ENCODE results near the gene SYNE1. TPM values are rescaled to one million over a fixed set of nuclear protein-coding genes. Genes with fewer than 3 reads are reported as not detected.
"Not testable (repeated sequence)": the region's sequence is repeated elsewhere in the genome, so short reads cannot be mapped to it uniquely, and the experiment has no call there.

SYNE1 gene
- total RNA-seq, 1 donor: 95.3 TPM

GRCh38 chr6:152160346-152160745 lies 476.8 kb downstream of the SYNE1 start:
- DNase-seq (ENCODE audit: low read depth in 2 of 3, low spot score in 2 of 3): no peak

GRCh38 chr6:152155792-152156191 lies 481.4 kb downstream of the SYNE1 start:
- no peak for DNase-seq (ENCODE audit: low read depth in 2 of 3, low spot score in 2 of 3)

DNA sequence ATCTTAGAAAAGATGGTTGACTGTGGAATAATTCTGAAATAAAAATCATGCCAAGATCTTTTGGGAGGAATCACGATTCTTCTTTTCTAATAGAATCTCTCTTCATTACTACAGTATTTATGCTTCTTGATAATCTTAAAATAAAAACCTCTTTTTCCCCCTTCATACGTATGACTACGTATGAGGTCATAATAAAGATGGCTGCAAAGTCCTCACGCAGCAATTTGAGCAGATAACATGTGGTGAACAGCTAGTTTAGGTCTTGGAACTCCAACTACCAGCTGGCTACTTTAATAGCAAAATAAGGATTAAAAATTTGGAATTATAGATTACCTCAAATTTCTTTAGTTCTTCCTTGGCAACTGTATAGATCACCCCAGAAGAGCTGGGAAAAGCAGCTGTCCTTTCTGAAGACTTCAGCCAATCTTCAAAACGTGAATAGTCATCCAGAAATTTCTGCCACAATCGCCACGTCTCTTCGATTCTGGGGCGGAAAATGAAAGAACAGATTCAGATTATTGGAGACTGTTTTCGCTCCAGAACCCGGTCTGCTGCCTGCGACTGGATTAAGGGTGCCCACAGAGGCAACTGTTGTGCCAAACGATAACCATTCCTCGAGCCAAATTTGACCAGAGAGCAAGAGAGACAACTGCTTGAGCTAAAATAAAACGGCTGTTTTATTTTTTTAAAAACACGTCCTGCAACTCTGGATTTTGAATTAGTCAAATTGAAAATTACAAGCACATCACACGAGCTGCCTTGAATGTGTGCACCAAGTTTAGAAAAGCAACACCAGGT lies 482.4 kb downstream of the SYNE1 start:
- no peak for DNase-seq (ENCODE audit: low read depth in 2 of 3, low spot score in 2 of 3)

DNA sequence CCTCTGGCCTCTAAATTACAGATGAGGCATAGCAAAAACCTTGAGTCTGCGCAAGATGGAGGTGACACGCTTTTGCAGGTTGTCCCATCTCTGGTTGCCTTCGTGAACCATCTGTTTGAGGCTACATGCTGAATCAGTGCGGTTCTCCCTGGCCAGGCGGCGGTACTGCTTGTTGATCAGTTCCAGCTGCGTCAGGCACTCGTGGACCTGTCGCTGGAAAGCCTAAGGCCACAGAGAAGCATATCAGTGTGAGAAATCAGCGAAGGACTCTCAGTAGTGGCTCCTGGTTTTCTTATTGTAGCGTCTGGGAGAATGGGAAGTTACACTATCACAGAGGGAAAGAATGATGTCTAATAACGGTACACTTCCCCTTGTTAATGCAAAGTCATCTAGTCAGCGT lies 485.2 kb downstream of the SYNE1 start:
- DNase-seq (ENCODE audit: low read depth in 2 of 3, low spot score in 2 of 3): peak in 2 of 3 donors; percentile 49 to 67

DNA sequence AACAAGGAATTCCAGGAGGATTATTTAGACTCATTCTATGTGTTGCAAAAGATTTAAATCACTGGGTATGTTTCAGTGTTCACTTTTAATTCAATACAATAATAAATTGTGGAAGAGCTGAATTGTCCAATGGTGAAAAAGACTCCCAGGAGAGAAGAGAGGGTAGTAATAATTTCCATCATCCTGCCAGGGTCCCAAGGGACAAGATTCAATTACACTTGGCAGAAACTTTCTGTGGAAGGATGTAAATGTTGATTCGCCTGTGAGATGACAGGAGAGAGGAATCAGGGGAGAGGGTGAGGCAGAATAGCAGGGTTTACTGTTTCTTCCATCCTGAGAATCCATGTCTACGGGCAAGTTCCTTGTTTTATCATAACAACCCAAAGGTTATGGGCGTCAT lies 487.0 kb downstream of the SYNE1 start:
- no peak for DNase-seq (ENCODE audit: low read depth in 2 of 3, low spot score in 2 of 3)

- no peak for DNase-seq (ENCODE audit: low read depth in 2 of 3, low spot score in 2 of 3)
These were observed 488.8 kb downstream of the SYNE1 start for GRCh38 chr6:152148412-152148811.

DNA sequence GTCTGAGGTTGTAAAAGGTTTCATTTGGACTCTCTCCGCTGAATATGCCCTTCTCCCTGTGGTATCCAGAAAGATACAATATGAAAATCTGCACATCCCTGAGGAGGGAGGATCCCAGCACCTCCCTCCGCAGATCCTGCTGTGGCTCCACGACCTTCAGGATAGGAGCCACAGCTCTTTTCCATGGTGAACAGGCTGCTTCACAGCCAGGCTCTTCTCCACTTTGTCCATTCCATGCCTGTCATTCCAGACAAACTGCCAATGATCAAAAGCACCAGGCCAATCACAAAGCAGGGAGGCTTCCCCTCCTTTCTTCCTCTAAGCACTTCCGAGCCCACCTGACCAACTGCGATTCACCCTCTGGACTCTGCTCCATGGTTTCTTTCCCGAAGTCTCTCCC lies 489.9 kb downstream of the SYNE1 start:
- DNase-seq (ENCODE audit: low read depth in 2 of 3, low spot score in 2 of 3): no peak

DNA sequence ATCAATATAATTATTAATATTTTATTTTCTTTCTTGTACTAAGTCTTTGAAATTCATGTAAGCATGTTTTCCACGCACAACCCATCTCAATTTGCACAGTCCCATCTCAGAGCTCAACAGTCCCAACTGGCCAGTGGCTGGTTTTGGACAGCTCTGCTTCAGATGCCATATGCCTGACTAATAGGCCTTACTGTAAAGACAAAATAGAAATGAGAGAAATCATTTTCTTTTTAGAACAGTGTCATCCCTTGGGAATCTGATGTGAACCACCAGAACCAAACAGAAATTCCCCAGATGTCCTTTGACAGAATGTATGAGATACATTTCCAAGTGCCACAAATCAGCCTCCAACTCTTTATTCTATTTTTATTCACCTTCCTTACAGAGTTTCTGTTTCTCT lies 490.8 kb downstream of the SYNE1 start:
- DNase-seq (ENCODE audit: low read depth in 2 of 3, low spot score in 2 of 3): no peak

DNA sequence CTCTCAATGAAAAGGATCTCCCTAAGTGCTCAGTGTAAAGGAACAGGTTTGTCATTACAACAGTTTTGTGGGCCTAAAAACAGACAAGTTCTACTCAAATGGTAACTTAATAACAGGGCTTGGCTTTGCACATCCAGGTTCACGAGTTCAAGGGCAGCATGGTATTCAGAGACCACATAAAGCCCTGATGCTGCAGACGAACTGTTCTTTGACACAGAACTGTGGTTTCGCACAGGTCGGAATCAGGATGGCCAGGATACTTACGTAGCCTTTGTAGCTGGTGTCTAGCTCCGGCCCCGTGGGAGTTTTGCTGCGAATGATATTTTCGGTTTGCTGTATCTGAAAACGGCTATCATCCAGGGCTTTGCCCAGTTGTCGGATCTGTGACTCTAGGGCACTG lies 493.8 kb downstream of the SYNE1 start:
- no peak for DNase-seq (ENCODE audit: low read depth in 2 of 3, low spot score in 2 of 3)

DNA sequence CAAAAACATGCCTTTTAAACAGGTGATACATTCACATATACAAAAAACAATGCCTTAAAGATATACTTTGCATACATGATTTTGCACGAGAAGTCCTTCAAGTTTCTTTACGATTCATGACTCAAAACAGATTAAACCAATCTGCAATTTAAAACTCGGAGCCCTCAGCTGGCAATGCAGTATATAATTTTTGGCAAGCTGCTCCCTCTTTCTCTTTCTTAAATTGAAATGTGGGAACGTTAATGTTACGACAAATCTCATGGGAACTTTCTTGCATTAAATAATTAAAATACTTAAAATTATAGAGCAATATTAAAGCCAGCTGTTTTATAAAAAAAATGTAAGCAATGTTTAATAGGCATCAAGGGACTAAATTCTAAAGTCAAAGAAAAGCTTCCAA lies 495.1 kb downstream of the SYNE1 start:
- no peak for DNase-seq (ENCODE audit: low read depth in 2 of 3, low spot score in 2 of 3)

DNA sequence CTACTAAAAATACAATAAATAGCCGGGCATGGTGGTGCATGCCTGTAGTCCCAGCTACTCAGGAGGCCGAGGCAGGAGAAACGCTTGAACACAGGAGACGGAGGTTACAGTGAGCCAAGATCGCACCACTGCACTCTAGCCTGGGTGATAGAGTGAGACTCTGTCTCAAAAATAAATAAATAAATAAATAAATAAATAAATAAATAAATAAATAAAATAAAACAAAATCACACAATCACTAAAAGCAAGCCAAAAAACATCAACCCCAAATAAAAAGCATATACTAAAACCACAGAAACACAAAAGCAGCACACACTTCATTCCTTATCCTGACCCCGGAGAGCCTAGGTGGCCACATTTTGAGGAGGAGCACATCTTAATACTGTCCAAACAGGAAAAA lies 498.8 kb downstream of the SYNE1 start:
- DNase-seq (ENCODE audit: low read depth in 2 of 3, low spot score in 2 of 3): not testable (repeated sequence)

GRCh38 chr6:152136449-152136825 lies 500.7 kb downstream of the SYNE1 start:
- DNase-seq (ENCODE audit: low read depth in 2 of 3, low spot score in 2 of 3): no peak

DNA sequence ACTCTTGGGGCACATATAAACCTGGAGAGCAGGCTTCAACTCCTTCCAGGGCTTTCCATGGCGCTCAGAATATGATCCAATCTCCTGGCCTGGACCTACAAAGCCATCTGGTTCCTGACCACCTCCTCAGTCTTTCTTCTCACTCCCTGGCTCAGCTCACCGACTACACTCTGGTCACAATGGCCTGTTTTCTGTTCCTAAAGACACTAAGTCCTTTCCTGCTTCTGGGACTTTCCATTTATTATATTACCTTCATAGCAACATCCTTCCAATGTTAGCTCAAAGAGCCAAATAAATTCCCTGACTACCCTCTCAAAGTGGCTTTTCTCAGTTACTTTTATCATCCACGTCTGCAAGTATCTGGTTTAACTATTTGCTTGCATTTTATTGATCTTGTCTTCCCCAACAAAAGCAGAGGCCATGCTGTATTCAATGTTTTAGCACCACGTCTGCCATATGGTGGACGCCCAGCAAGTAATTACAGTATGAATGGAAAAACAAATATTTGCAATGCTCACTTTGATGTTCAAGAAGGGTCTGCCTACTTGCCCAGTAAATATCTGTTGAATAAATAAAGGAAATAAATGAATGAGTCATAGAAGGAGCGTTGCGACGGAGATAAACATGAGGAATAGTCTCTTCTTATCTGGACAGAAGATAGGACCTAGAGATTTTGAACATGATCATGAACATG lies 501.3 kb downstream of the SYNE1 start:
- no peak for DNase-seq (ENCODE audit: low read depth in 2 of 3, low spot score in 2 of 3)

DNA sequence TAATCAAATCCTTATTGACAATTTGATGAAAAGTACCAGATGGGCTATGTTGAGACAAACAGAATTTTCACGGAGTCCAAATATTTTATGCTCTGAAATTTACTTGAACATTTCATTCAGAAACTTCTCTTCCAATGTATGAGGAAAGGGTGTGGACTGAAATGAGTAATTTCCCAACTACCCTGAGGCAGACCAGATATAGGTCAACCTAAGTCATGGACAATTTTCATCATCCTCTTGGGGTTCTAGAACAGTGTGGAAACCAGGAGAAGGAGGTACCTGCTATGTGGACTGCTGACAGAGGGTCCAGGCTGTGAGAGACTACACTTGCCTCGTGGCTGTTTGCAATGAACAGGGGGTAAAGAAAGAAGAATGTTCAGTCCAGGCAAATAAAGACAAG lies 506.7 kb downstream of the SYNE1 start:
- DNase-seq (ENCODE audit: low read depth in 2 of 3, low spot score in 2 of 3): no peak

GRCh38 chr6:152129691-152130151 lies 507.4 kb downstream of the SYNE1 start:
- no peak for DNase-seq (ENCODE audit: low read depth in 2 of 3, low spot score in 2 of 3)

DNA sequence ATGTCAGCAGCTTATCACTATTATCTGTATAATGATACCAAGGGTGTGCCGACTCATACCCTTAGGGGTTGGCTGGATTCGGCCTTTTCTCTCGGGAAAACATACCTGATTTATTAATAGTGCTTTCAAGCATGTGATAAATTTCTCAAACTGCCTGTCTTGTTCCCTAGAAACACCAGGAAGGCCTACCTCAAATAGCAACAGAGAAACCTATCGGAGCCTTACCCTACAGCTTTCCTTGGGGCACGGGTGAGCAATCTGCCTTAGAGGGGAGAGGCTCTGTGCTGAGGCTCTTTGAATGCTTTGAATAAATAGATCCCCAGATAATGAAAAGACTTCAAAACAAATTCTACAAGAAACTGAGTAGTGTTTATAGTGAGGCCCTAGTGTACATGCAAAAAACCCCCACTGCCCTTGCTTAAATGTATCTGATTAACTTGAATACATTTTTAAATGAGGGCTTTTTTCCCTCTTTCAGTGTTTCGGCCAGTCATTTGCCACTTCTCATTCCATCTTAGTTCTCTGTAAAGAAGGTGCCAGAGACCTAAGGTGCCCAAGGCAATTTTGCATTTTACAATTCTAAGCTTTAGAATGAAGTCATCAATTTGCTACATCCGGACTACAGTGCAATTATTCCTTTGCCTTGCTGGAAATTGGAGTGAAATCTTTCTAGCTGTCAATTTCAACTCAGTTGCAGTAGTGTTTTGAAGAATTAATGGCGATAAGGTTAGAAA lies 509.6 kb downstream of the SYNE1 start:
- no peak for DNase-seq (ENCODE audit: low read depth in 2 of 3, low spot score in 2 of 3)

DNA sequence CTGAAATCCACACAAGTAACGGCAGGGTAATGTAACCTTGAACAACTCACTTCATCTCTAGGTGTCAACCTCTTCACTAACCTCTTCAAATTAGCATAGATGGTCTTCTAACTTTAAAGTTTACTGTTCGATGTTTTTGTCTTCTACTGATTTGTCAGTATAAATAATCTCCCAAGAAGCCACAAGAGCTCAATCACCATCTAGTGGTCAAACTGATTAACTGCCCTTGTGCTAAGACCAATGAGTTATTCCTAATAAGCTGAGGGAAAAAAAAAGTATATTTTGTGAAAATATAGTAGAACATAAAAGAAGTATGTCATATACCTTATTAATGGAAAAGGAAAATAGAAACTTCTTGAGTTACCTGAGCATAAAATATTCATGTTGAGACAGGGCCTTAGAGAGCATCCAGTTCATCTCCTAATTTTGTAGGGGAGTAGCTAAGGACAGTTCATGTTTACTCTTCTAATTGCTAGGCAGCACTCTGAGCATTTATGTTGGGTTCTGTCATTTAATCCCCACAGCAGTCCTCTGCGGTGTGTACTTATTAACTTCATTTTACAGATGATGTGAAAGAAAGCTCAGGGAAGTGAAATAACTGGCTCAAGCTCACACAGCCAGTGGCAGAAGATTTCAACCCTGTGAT lies 512.6 kb downstream of the SYNE1 start:
- peak in 2 of 3 donors; percentile 43 to 75 for DNase-seq (ENCODE audit: low read depth in 2 of 3, low spot score in 2 of 3)

DNA sequence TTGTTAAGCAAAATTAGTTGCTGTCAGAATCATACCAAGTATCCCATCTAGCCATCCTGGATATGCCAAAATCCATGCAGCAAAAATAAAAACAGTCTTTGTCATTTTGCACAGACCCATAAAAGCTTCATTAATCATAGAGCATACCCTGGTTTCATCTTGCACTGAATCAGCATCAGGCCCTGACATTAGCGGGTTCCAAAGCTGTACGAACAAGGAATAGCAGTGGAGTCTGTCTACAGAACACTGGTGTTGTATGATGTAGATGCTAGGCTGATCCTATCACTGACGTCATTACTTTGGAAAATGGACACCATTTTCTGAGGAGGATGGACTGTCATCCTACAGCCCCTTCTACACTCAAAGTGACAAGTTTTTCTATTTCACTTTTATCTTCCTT lies 514.1 kb downstream of the SYNE1 start:
- DNase-seq (ENCODE audit: low read depth in 2 of 3, low spot score in 2 of 3): no peak

DNA sequence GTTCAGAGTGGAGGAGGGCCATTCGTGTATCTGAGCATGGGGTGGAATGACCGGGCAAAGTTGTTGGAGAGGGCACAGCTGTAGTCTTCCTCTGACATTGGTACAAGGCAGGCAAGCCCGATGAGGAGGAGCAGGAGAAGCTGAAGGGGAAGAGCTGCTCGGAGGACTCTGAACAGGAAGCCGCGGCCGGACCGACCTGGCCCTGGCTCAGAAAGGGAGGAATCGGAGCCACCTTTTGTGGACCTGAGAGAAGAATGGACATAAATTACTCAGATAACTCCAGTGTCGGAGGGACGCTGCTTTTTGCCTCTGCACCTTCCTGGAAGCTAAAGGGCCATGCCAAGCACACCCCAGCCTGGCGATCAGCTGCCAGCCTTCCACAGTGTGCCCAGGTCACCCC lies 514.7 kb downstream of the SYNE1 start:
- no peak for DNase-seq (ENCODE audit: low read depth in 2 of 3, low spot score in 2 of 3)

GRCh38 chr6:152121910-152122309 lies 515.3 kb downstream of the SYNE1 start:
- no peak for DNase-seq (ENCODE audit: low read depth in 2 of 3, low spot score in 2 of 3)

DNA sequence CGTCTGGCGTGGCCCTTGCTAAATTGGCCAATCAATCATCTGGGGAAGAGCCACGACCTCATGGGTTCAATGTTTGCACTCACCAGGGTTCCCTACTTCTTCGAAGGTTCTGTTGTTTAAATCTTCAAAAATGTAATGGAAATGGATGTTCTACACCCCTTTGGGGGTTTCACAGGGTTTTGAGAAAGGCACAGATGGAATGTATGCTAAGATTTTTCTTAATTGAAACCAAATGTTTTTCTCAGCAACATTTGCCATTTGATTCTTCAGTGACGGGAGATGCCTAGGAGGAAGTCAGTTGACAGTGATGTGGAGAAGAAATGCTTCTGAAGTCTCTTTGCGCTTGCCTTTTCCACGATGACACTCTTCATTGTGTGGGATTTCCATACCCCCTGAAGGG lies 517.3 kb downstream of the SYNE1 start:
- no peak for DNase-seq (ENCODE audit: low read depth in 2 of 3, low spot score in 2 of 3)

All from hematopoietic multipotent progenitor cell (in vitro differentiated cells).